Psoas muscle (tissue), 8 donors: ENCODE measurements around the gene MPDZ. TPM values are rescaled to one million over a fixed set of nuclear protein-coding genes. Genes with fewer than 3 reads are reported as not detected.
A peak's percentile ranks its signal among the peaks of the same experiment; 100 is the strongest.

Source experiments
- ATAC-seq, 4 donors: fragments of 200-7000 bp; cut with Tn5 transposase; one replicate each; pipeline ENCODE4 v1.9.1; 2020; ENCODE audit warnings: moderate library complexity in 3 of 4, mild to moderate bottlenecking in 2 of 4
- DNase-seq, 2 donors: peaks; one replicate each; pipeline ENCODE4 v3.0.0-alpha.2; 2020
- H3K27ac ChIP-seq: fragments of 200-600 bp; one replicate; pipeline ENCODE4 v1.8.0; 2022
- H3K27me3 ChIP-seq, 3 donors: fragments of 200-600 bp in 1 of 3; one replicate each; pipeline versions ENCODE4 v1.6.1 to v1.8.0; 2013 to 2022; ENCODE audit warnings: low read length in 2 of 3, mild to moderate bottlenecking in 2 of 3, moderate library complexity in 1 of 3; ENCODE audit not compliant: insufficient read depth in 3 of 3
- H3K36me3 ChIP-seq, 2 donors: fragments of 200-600 bp in 1 of 2; one replicate each; pipeline versions ENCODE4 v1.6.1 to v1.8.0; 2013 to 2022; ENCODE audit warnings: low read depth in 1 of 2, mild to moderate bottlenecking in 1 of 2, moderate library complexity in 1 of 2; ENCODE audit not compliant: insufficient read depth in 1 of 2
- H3K4me1 ChIP-seq: fragments of 200-600 bp; one replicate; pipeline ENCODE4 v1.8.0; 2022
- H3K4me3 ChIP-seq: fragments of 200-600 bp; one replicate; pipeline ENCODE4 v1.8.0; 2022; ENCODE audit warnings: mild to moderate bottlenecking
- H3K9me3 ChIP-seq: fragments of 200-600 bp; one replicate; pipeline ENCODE4 v1.8.0; 2022
- CTCF ChIP-seq: fragments of 200-600 bp; IDR thresholded peaks from one replicate; pipeline ENCODE4 v1.8.0; 2022; ENCODE audit warnings: antibody characterized with exemption
- WGBS, 3 donors: extraction: QIAGEN DNeasy Blood & Tissue Kit; methylation state at CpG; one replicate each; pipeline versions ENCODE4 v1.1.6 to v1.1.7; 2013; 5-methylcytosine and 5-hydroxymethylcytosine counted together
- intact Hi-C, 2 donors: fragments of 100-400 bp; cut with DNase I; formaldehyde crosslinking; loops; one replicate each; pipeline versions ENCODE4 v1.11.0 to v1.14.2; 2022
- polyA plus RNA-seq, 3 donors: library from polyadenylated mRNA; stranded (reverse); fragments of 200-250 nt; gene quantifications; one replicate each; pipeline ENCODE4 v1.2.3, GENCODE V29; 2013
- total RNA-seq, 4 donors: library from RNA; stranded (reverse); fragmentation: NEBNext Ultra II Directional in 2 of 4; extraction: Animal tissue kit (Norgen Biotek cat#: 25700) in 2 of 4; gene quantifications; one replicate each; pipeline versions ENCODE4 v1.2.1 to v1.2.4, GENCODE V29; 2021 to 2023
- donor health status: healthy with polysubstance abuse.
- donor health status: DM: no; HTN: no; CAD: no; lungs with moderate emphysema.
- donor health status: Bipolar disorder and iron deficiency.
- donor health status: healthy.
- donor health status: DM: yes; HTN: yes; CAD: no.
- donor health status: DM: no; HTN: no; CAD: no.
- donor health status: DM: no; HTN: no; CAD: no.
- donor health status: DM: yes; HTN: yes; CAD: no.

MPDZ gene
- total and polyA plus RNA-seq, 7 donors: 9.3 to 42.8 (median 23.1) TPM

GRCh38 chr9:13140843-13141592 is 138.5 kb downstream of the MPDZ start:
- WGBS, 3 donors: 42 to 49% (median 44%) methylated on average over 5 of the region's 5 CpGs
- no peak for TF ChIP-seq CTCF
- DNase-seq: no peak
- Histone ChIP-seq H3K4me3 (no peak overlapping the region), H3K27me3 (no peaks in the 10 kb centered on the region), H3K27ac (peak overlapping the region; percentile 7), H3K36me3 (peaks cover 0 to 40% of the 10 kb centered on the region in 2 donors), H3K4me1 (peaks cover 49% of the 10 kb centered on the region), H3K9me3 (no peaks in the 10 kb centered on the region)
- peak in 3 of 4 donors; percentile 68 to 92 (median 85) for ATAC-seq
- intact Hi-C loops: loop anchor here in 1 of 2 donors (10.0 kb wide), 1 partner anchor 1174 kb away; the partner anchor contains the start of gene NFIB

GRCh38 chr9:13139641-13140171 is 139.8 kb downstream of the MPDZ start:
- no peak for TF ChIP-seq CTCF
- intact Hi-C loops: loop anchor here in 1 of 2 donors (10.0 kb wide), 2 partner anchors 45 to 1175 kb away; partner anchors contain the start of gene NFIB
- 60 to 75% (median 71%) methylated on average over 2 of the region's 2 CpGs for WGBS, 3 donors
- H3K36me3 ChIP-seq: peaks cover 9 to 53% of the 10 kb centered on the region in 2 donors
- H3K27me3 ChIP-seq: no peaks in the 10 kb centered on the region
- H3K27ac ChIP-seq: no peak overlapping the region
- H3K4me3 ChIP-seq: no peak overlapping the region
- ATAC-seq (no peak), DNase-seq (no peak)
- no peaks in the 10 kb centered on the region for H3K9me3 ChIP-seq
- peaks cover 44% of the 10 kb centered on the region for H3K4me1 ChIP-seq

- WGBS, 3 donors: 58 to 63% (median 62%) methylated on average over 1 of the region's 1 CpG
- Histone ChIP-seq H3K9me3 (no peaks in the 10 kb centered on the region), H3K27me3 (no peaks in the 10 kb centered on the region), H3K36me3 (peaks cover 9 to 76% of the 10 kb centered on the region in 2 donors), H3K4me3 (no peak overlapping the region), H3K27ac (no peak overlapping the region), H3K4me1 (peaks cover 21% of the 10 kb centered on the region)
- no peak for TF ChIP-seq CTCF
- intact Hi-C loops: loop anchor here in 1 of 2 donors (10.0 kb wide), 1 partner anchor 47 kb away; no protein-coding TSS in a partner anchor
- DNase-seq (no peak), ATAC-seq (no peak)
Observed at GRCh38 chr9:13137426-13137825, 142.1 kb downstream of the MPDZ start.

- no peak for DNase-seq
- peaks cover 14 to 90% of the 10 kb centered on the region in 2 donors for H3K36me3 ChIP-seq
- H3K4me1 ChIP-seq: no peaks in the 10 kb centered on the region
- no peak for TF ChIP-seq CTCF
- WGBS, 3 donors: 93 to 99% (median 94%) methylated on average over 3 of the region's 3 CpGs
- H3K4me3 ChIP-seq: no peak overlapping the region
- H3K27ac ChIP-seq: no peak overlapping the region
- no peaks in the 10 kb centered on the region for H3K9me3 ChIP-seq
- intact Hi-C loops: loop anchor here in 1 of 2 donors (10.0 kb wide), 1 partner anchor 53 kb away; no protein-coding TSS in a partner anchor
- no peak for ATAC-seq
- H3K27me3 ChIP-seq: no peaks in the 10 kb centered on the region
Observed at GRCh38 chr9:13131991-13132390, 147.5 kb downstream of the MPDZ start.
